CD4-positive, alpha-beta T cell (primary cell): ENCODE data around the gene SBNO2. TPM values are rescaled to one million over a fixed set of nuclear protein-coding genes. Genes with fewer than 3 reads are reported as not detected.

Experiments
- ATAC-seq: fragments of 200-7000 bp; cut with Tn5 transposase; one replicate; pipeline ENCODE4 v1.10.0; 2022; ENCODE audit warnings: mild to moderate bottlenecking; ENCODE audit not compliant: poor library complexity
- CTCF ChIA-PET: fragments of 350-600 bp; sonication (Branson Sonifier 250); formaldehyde crosslinking; loops from one replicate; lab custom pipeline; 2021; ENCODE audit warnings: antibody characterized with exemption, inconsistent platforms; lab: Charles Lee
- POLR2A ChIA-PET: fragments of 350-600 bp; sonication (Branson Sonifier 250); formaldehyde crosslinking; loops from one replicate; lab custom pipeline; 2021; ENCODE audit warnings: antibody characterized with exemption, inconsistent platforms; lab: Charles Lee
- DNase-seq, 14 experiments: peaks; one replicate each; pipeline ENCODE4 v3.0.0-alpha.2; 2013 to 2020; ENCODE audit warnings: mixed read lengths in 2 of 14
- H3K27ac ChIP-seq, 2 donors: one replicate each; pipeline versions ENCODE4 v1.5.1 to v1.7.0; 2013; ENCODE audit warnings: low read length in 2 of 2, low read depth in 1 of 2, mild to moderate bottlenecking in 1 of 2
- H3K27me3 ChIP-seq, 2 experiments: 1 replicate in 1 of 2; 2 replicates in 1 of 2; pipeline versions ENCODE4 v1.6.1 to v1.7.0; 2013; ENCODE audit warnings: low read length in 2 of 2, control low read depth in 1 of 2, mild to moderate bottlenecking in 1 of 2, moderate library complexity in 1 of 2; ENCODE audit not compliant: insufficient read depth in 2 of 2, control insufficient read depth in 1 of 2
- H3K36me3 ChIP-seq: one replicate; pipeline ENCODE4 v1.6.1; 2013; ENCODE audit warnings: low read length, control low read depth; ENCODE audit not compliant: insufficient read depth
- H3K4me1 ChIP-seq: one replicate; pipeline ENCODE4 v1.6.1; 2013; ENCODE audit warnings: low read length, control low read depth; ENCODE audit not compliant: insufficient read depth
- H3K4me3 ChIP-seq: one replicate; pipeline ENCODE4 v1.5.1; 2013; ENCODE audit warnings: mild to moderate bottlenecking, low read length, moderate library complexity
- H3K9me3 ChIP-seq, 2 experiments: 1 replicate in 1 of 2; 2 replicates in 1 of 2; pipeline versions ENCODE4 v1.6.1 to v1.7.0; 2013; ENCODE audit warnings: low read length in 2 of 2, mild to moderate bottlenecking in 2 of 2, control low read depth in 1 of 2, moderate library complexity in 1 of 2; ENCODE audit not compliant: control insufficient read depth in 1 of 2, insufficient read depth in 1 of 2
- H3K27ac Mint-ChIP-seq: one replicate; pipeline ENCODE4 v1.8.0; 2020; ENCODE audit warnings: mixed read lengths
- H3K27me3 Mint-ChIP-seq: one replicate; pipeline ENCODE4 v1.8.0; 2021; ENCODE audit warnings: mixed read lengths
- H3K36me3 Mint-ChIP-seq: one replicate; pipeline ENCODE4 v1.8.0; 2021; ENCODE audit warnings: low read depth, mixed read lengths
- H3K4me1 Mint-ChIP-seq: one replicate; pipeline ENCODE4 v1.8.0; 2021; ENCODE audit warnings: low read depth, mixed read lengths
- H3K4me3 Mint-ChIP-seq: one replicate; pipeline ENCODE4 v1.8.0; 2020; ENCODE audit warnings: mild to moderate bottlenecking, mixed read lengths
- H3K9me3 Mint-ChIP-seq: one replicate; pipeline ENCODE4 v1.8.0; 2020; ENCODE audit warnings: mixed read lengths
- intact Hi-C, 2 experiments: fragments of 100-400 bp; cut with DNase I in 1 of 2; cut with micrococcal nuclease in 1 of 2; formaldehyde crosslinking; loops; one replicate each; pipeline versions ENCODE4 v1.15.1 to v1.9.0; 2023 to 2025; cut with DNase I, micrococcal nuclease
- total RNA-seq, 174 experiments: library from RNA in 2 of 174; stranded (reverse) in 2 of 174; gene quantifications; one replicate each; pipeline ENCODE4 v1.2.3 and lab custom pipeline; 2021 to 2026
- TF ChIP-seq, protein P1 (sequence below): fragments of 200-600 bp; IDR thresholded peaks from one replicate; pipeline ENCODE4 v1.8.0; 2022; ENCODE audit warnings: antibody characterized with exemption, mild to moderate bottlenecking

Gene SBNO2
- total RNA-seq, 2 experiments from 2014 or later = 126 to 137 TPM

DNA sequence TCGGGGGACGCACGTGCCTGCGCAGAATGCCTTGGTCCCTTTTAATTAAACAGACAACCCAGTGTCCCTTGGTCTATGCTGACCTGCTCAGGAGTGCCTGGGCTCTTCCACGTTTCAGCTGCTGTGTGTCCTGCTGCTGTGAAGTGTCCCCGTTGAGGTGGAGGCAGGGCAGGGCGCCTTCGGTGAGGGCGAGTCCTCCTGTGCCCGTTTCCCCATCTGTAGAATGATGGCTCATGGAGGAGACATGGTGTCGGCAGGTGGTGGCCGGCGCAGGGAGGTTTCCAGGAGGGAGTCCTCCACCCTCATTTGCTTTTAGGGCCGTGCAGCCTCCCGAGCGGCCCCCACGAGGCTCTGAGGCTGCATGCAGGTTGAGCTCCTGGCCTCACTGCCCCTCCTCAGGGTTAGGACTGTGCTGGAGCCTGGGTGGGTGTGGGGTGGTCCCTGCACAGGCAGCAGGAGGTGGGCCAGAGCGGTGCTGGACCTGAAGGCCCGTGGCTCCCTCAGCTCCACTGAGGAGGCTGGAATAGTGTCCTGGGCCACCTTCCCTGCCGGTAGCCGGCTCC is 40.3 kb upstream of the SBNO2 start:
- Mint-ChIP-seq H3K27ac (peak overlapping the region; percentile 90), H3K27me3 (no peaks in the 10 kb centered on the region), H3K4me3 (peak overlapping the region; percentile 85), H3K4me1 (peaks cover 22% of the 10 kb centered on the region), H3K36me3 (peaks cover 19% of the 10 kb centered on the region), H3K9me3 (no peaks in the 10 kb centered on the region)
- H3K27me3 ChIP-seq = no peaks in the 10 kb centered on the region
- ATAC-seq (no peak), DNase-seq (no peak)
- no peaks in the 10 kb centered on the region for H3K9me3 ChIP-seq
- ChIA-PET CTCF (interaction anchor here (1.0 to 1.7 kb wide), 2 partner anchors 11 to 30 kb away, joined by 3 to 7 read pairs; no protein-coding TSS in a partner anchor), POLR2A (interaction anchor here (1.9 kb wide), 1 partner anchor 55 kb away, joined by 13 read pairs; the partner anchor contains the start of gene CIRBP)
- peaks cover 47% of the 10 kb centered on the region for H3K4me1 ChIP-seq
- TF ChIP-seq, protein P1, sequence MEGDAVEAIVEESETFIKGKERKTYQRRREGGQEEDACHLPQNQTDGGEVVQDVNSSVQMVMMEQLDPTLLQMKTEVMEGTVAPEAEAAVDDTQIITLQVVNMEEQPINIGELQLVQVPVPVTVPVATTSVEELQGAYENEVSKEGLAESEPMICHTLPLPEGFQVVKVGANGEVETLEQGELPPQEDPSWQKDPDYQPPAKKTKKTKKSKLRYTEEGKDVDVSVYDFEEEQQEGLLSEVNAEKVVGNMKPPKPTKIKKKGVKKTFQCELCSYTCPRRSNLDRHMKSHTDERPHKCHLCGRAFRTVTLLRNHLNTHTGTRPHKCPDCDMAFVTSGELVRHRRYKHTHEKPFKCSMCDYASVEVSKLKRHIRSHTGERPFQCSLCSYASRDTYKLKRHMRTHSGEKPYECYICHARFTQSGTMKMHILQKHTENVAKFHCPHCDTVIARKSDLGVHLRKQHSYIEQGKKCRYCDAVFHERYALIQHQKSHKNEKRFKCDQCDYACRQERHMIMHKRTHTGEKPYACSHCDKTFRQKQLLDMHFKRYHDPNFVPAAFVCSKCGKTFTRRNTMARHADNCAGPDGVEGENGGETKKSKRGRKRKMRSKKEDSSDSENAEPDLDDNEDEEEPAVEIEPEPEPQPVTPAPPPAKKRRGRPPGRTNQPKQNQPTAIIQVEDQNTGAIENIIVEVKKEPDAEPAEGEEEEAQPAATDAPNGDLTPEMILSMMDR = no peak
- H3K27ac ChIP-seq = peak overlapping the region in 1 of 2 donors; percentile 80
- intact Hi-C loops = no loop called here
- H3K4me3 ChIP-seq = peak overlapping the region; percentile 26
- H3K36me3 ChIP-seq = peaks cover 22% of the 10 kb centered on the region

DNA sequence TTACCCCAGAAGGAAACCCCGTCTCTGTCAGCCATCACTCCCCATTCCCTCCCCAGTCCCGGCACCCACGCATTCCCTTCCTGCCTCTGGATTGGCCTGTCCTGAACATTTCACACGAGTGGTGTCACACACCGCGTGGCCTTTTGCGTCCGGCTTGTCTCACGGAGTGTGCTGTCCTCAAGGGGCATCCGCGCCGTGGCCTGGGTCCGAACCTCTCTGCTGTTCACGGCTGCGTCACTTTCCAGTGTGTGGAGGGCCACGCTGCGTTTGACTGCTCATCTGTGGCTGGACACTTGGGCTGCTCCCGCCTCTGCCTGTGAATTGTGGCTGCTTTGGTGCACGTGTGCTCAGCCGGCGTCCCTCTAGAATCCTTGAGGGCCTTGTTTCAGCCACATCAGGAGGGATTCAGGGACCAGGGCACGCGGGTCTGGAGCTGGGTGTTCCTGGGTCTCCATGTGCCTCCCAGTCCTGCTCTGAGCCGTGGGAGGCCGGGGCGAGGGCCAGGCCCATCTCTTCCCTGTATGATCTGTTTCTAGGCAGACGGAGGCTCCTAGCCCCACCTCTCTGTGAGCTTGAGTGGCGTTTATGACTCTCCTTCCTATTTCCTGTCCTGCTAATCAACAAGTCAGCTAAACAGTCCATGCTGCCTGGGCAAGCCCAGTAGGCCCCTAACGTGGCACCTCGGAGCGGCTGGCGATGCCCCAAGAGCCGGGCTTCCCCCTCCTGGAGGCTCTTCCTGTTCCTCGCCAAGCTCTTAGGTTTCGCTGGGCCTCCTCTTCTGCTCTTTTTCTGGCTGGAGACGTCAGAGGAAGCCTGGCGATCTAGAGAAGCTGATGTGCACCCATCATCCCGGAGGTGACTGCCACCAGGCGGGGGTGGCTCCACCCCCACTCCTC is 39.6 kb upstream of the SBNO2 start:
- CTCF ChIA-PET = interaction anchor here (1.0 to 1.7 kb wide), 2 partner anchors 10 to 31 kb away, joined by 3 to 7 read pairs; no protein-coding TSS in a partner anchor
- intact Hi-C loops = no loop called here

More for the DNA sequence above, 39.6 kb upstream of the SBNO2 start:
- peak in 13 of 14 experiments; percentile 19 to 88 (median 50) for DNase-seq
- Mint-ChIP-seq H3K27me3 (no peaks in the 10 kb centered on the region), H3K9me3 (no peaks in the 10 kb centered on the region), H3K4me1 (peaks cover 22% of the 10 kb centered on the region), H3K27ac (peak overlapping the region; percentile 90), H3K36me3 (peaks cover 19% of the 10 kb centered on the region), H3K4me3 (peak overlapping the region; percentile 85)
- no peaks in the 10 kb centered on the region for H3K9me3 ChIP-seq
- H3K4me1 ChIP-seq = peaks cover 54% of the 10 kb centered on the region
- TF ChIP-seq, protein P1 = no peak
- H3K36me3 ChIP-seq = peaks cover 22% of the 10 kb centered on the region
- peak overlapping the region; percentile 54 to 80 for H3K27ac ChIP-seq
- peak overlapping the region; percentile 26 for H3K4me3 ChIP-seq
- POLR2A ChIA-PET = interaction anchor here (1.9 kb wide), 1 partner anchor 56 kb away, joined by 13 read pairs; the partner anchor contains the start of gene CIRBP
- peak; percentile 94 for ATAC-seq
- no peaks in the 10 kb centered on the region for H3K27me3 ChIP-seq
